Ishikawa (cell line): Measurements from ENCODE around the gene OR5I1.

ENCODE experiments used
- CEBPB ChIP-seq: IDR thresholded peaks from 2 replicates; pipeline ENCODE4 v1.6.1; 2012
- CREB1 ChIP-seq: IDR thresholded peaks from 2 replicates; pipeline ENCODE4 v1.6.1; 2012; ENCODE audit warnings: low read depth
- EP300 ChIP-seq: IDR thresholded peaks from 2 replicates; pipeline ENCODE4 v1.6.1; 2012; ENCODE audit warnings: borderline replicate concordance
- NFIC ChIP-seq: IDR thresholded peaks from 2 replicates; pipeline ENCODE4 v1.6.1; 2012
- RAD21 ChIP-seq: IDR thresholded peaks from 2 replicates; pipeline ENCODE4 v1.6.1; 2012; ENCODE audit warnings: low read depth
- TAF1 ChIP-seq: IDR thresholded peaks from 2 replicates; pipeline ENCODE4 v1.6.1; 2012; ENCODE audit warnings: low read depth, mild to moderate bottlenecking
- TEAD4 ChIP-seq: IDR thresholded peaks from 2 replicates; pipeline ENCODE4 v1.6.1; 2012

GRCh38 chr11:55920537-55920936 is 15.7 kb downstream of the OR5I1 start:
- TF ChIP-seq NFIC (no peak), EP300 (no peak), CEBPB (no peak), RAD21 (no peak), TEAD4 (no peak), TAF1 (no peak), CREB1 (no peak)
